Trophoblast cell (in vitro differentiated cells and primary cell): ENCODE results near the gene RASL10B.
"Not testable (repeated sequence)": the region's sequence is repeated elsewhere in the genome, so short reads cannot be mapped to it uniquely, and the experiment has no call there.

Experiments used
- DNase-seq, 2 donors: peaks; one replicate each; pipeline ENCODE4 v3.0.0-alpha.2; 2016
- H2AFZ ChIP-seq: 2 replicates; pipeline ENCODE4 v1.6.1; 2013; ENCODE audit warnings: low read length, moderate library complexity, mild to moderate bottlenecking; ENCODE audit not compliant: insufficient read depth, poor library complexity
- H2AK5ac ChIP-seq: 2 replicates; pipeline ENCODE4 v1.6.1; 2013; ENCODE audit warnings: mild to moderate bottlenecking, low read length
- H2BK120ac ChIP-seq: 2 replicates; pipeline ENCODE4 v1.6.1; 2013; ENCODE audit warnings: low read length, mild to moderate bottlenecking, moderate library complexity; ENCODE audit not compliant: insufficient read depth, poor library complexity
- H2BK12ac ChIP-seq: 2 replicates; pipeline ENCODE4 v1.6.1; 2013; ENCODE audit warnings: mild to moderate bottlenecking, low read length, moderate library complexity
- H2BK5ac ChIP-seq: 2 replicates; pipeline ENCODE4 v1.6.1; 2013; ENCODE audit warnings: low read length, low read depth, moderate library complexity, mild to moderate bottlenecking; ENCODE audit not compliant: poor library complexity
- H3K14ac ChIP-seq: 2 replicates; pipeline ENCODE4 v1.6.1; 2013; ENCODE audit warnings: mild to moderate bottlenecking, low read length
- H3K18ac ChIP-seq: 2 replicates; pipeline ENCODE4 v1.6.1; 2013; ENCODE audit warnings: mild to moderate bottlenecking, low read length
- H3K23ac ChIP-seq: 2 replicates; pipeline ENCODE4 v1.6.1; 2013; ENCODE audit warnings: low read length
- H3K27ac ChIP-seq: 2 replicates; pipeline ENCODE4 v1.5.1; 2013; ENCODE audit warnings: low read depth, mild to moderate bottlenecking, inconsistent platforms, low read length, moderate library complexity
- H3K27me3 ChIP-seq: 2 replicates; pipeline ENCODE4 v1.6.1; 2013; ENCODE audit warnings: inconsistent platforms, mild to moderate bottlenecking, low read length, moderate library complexity; ENCODE audit not compliant: insufficient read depth
- H3K36me3 ChIP-seq, 2 experiments: 1 replicate in 1 of 2; 2 replicates in 1 of 2; pipeline ENCODE4 v1.6.1; 2013; ENCODE audit warnings: low read length in 2 of 2, mild to moderate bottlenecking in 2 of 2, moderate library complexity in 1 of 2; ENCODE audit not compliant: insufficient read depth in 2 of 2, control insufficient read depth in 1 of 2
- H3K4ac ChIP-seq: 2 replicates; pipeline ENCODE4 v1.6.1; 2013; ENCODE audit warnings: low read depth, mild to moderate bottlenecking, low read length, moderate library complexity
- H3K4me1 ChIP-seq, 2 experiments: 1 replicate in 1 of 2; 2 replicates in 1 of 2; pipeline ENCODE4 v1.6.1; 2013; ENCODE audit warnings: low read length in 2 of 2, mild to moderate bottlenecking in 2 of 2, moderate library complexity in 1 of 2; ENCODE audit not compliant: insufficient read depth in 2 of 2, control insufficient read depth in 1 of 2
- H3K4me2 ChIP-seq: 2 replicates; pipeline ENCODE4 v1.6.1; 2013; ENCODE audit warnings: inconsistent platforms, mild to moderate bottlenecking, low read length, moderate library complexity
- H3K4me3 ChIP-seq: 2 replicates; pipeline ENCODE4 v1.5.1; 2013; ENCODE audit warnings: mild to moderate bottlenecking, low read depth, low read length, inconsistent platforms
- H3K79me1 ChIP-seq: one replicate; pipeline ENCODE4 v1.6.1; 2013; ENCODE audit warnings: low read length
- H3K79me2 ChIP-seq: 2 replicates; pipeline ENCODE4 v1.6.1; 2013; ENCODE audit warnings: low read length, mild to moderate bottlenecking; ENCODE audit not compliant: control insufficient read depth, insufficient read depth, poor library complexity
- H3K9ac ChIP-seq: 2 replicates; pipeline ENCODE4 v1.6.1; 2013; ENCODE audit warnings: mild to moderate bottlenecking, low read length
- H3K9me3 ChIP-seq: 2 replicates; pipeline ENCODE4 v1.6.1; 2013; ENCODE audit warnings: low read depth, mild to moderate bottlenecking, control low read depth, inconsistent platforms, low read length; ENCODE audit not compliant: insufficient read depth
- H4K12ac ChIP-seq: 2 replicates; pipeline ENCODE4 v1.6.1; 2013; ENCODE audit warnings: low read depth, mild to moderate bottlenecking, low read length, moderate library complexity
- H4K8ac ChIP-seq: 2 replicates; pipeline ENCODE4 v1.6.1; 2013; ENCODE audit warnings: low read depth, mild to moderate bottlenecking, low read length, moderate library complexity
- H4K91ac ChIP-seq: one replicate; pipeline ENCODE4 v1.6.1; 2013; ENCODE audit warnings: low read depth, mild to moderate bottlenecking, low read length, moderate library complexity
- WGBS: extraction: QIAGEN DNeasy Blood & Tissue Kit; methylation state at CpG from one replicate; pipeline ENCODE4 v1.1.7; 2013; ENCODE audit warnings: missing lambda C conversion rate; ENCODE audit not compliant: insufficient read length, insufficient coverage; ENCODE audit errors: extremely low coverage; 5-methylcytosine and 5-hydroxymethylcytosine counted together

Gene RASL10B

GRCh38 chr17:35700150-35700549 lies 31.3 kb upstream of the RASL10B start:
- Histone ChIP-seq H4K91ac (no peak overlapping the region), H3K36me3 (peaks cover 3 to 6% of the 10 kb centered on the region in 2 experiments), H3K4ac (no peak overlapping the region), H3K18ac (no peak overlapping the region), H3K4me1 (no peaks in the 10 kb centered on the region), H3K27ac (no peak overlapping the region), H2BK12ac (no peak overlapping the region), H3K79me1 (no peaks in the 10 kb centered on the region), H3K27me3 (no peaks in the 10 kb centered on the region), H2BK120ac (no peak overlapping the region), H3K14ac (no peak overlapping the region), H4K12ac (no peak overlapping the region), H3K4me3 (no peak overlapping the region), H3K9me3 (no peaks in the 10 kb centered on the region), H3K9ac (no peak overlapping the region), H4K8ac (no peak overlapping the region), H2AFZ (no peak overlapping the region), H2AK5ac (no peak overlapping the region), H2BK5ac (no peak overlapping the region), H3K23ac (no peak overlapping the region), H3K4me2 (no peak overlapping the region), H3K79me2 (no peaks in the 10 kb centered on the region)
- WGBS: no CpG with 5 or more reads among the region's 6 CpGs
- DNase-seq: peak in 1 of 2 donors; percentile 42

GRCh38 chr17:35701491-35701890 lies 29.9 kb upstream of the RASL10B start:
- no peaks in the 10 kb centered on the region for H3K4me1 ChIP-seq
- no peak for DNase-seq
- no CpG with 5 or more reads among the region's 5 CpGs for WGBS
- no peak overlapping the region for H3K18ac ChIP-seq
- no peak overlapping the region for H3K4ac ChIP-seq
- H2BK12ac ChIP-seq: no peak overlapping the region
- no peak overlapping the region for H4K8ac ChIP-seq
- no peak overlapping the region for H3K27ac ChIP-seq
- H3K9ac ChIP-seq: no peak overlapping the region
- H3K14ac ChIP-seq: no peak overlapping the region
- H2AK5ac ChIP-seq: no peak overlapping the region
- no peak overlapping the region for H2AFZ ChIP-seq
- no peak overlapping the region for H2BK120ac ChIP-seq
- H4K12ac ChIP-seq: no peak overlapping the region
- H3K23ac ChIP-seq: no peak overlapping the region
- no peak overlapping the region for H2BK5ac ChIP-seq
- no peaks in the 10 kb centered on the region for H3K79me2 ChIP-seq
- no peaks in the 10 kb centered on the region for H3K27me3 ChIP-seq
- no peak overlapping the region for H3K4me3 ChIP-seq
- no peaks in the 10 kb centered on the region for H3K79me1 ChIP-seq
- H4K91ac ChIP-seq: no peak overlapping the region
- H3K9me3 ChIP-seq: no peaks in the 10 kb centered on the region
- H3K36me3 ChIP-seq: peaks cover 3% of the 10 kb centered on the region in 2 experiments
- H3K4me2 ChIP-seq: no peak overlapping the region

- not testable (repeated sequence) for H3K14ac ChIP-seq, H3K9me3 ChIP-seq, H3K4me2 ChIP-seq, H3K18ac ChIP-seq, H3K9ac ChIP-seq, H3K4me3 ChIP-seq, H2BK120ac ChIP-seq, H4K12ac ChIP-seq, H3K4me1 ChIP-seq, H3K27me3 ChIP-seq, H2AFZ ChIP-seq, H2BK5ac ChIP-seq, H3K79me1 ChIP-seq, H2BK12ac ChIP-seq, H2AK5ac ChIP-seq, H3K23ac ChIP-seq, H4K8ac ChIP-seq, H4K91ac ChIP-seq, H3K36me3 ChIP-seq, H3K79me2 ChIP-seq, DNase-seq, H3K27ac ChIP-seq, H3K4ac ChIP-seq
- WGBS: no CpG with 5 or more reads among the region's 2 CpGs
Measured at GRCh38 chr17:35703308-35703707, 28.1 kb upstream of the RASL10B start.

GRCh38 chr17:35705230-35705629 lies 26.2 kb upstream of the RASL10B start:
- H2AFZ ChIP-seq: no peak overlapping the region

More at GRCh38 chr17:35705230-35705629, 26.2 kb upstream of the RASL10B start:
- Histone ChIP-seq H2BK12ac (no peak overlapping the region), H4K8ac (no peak overlapping the region), H3K27me3 (no peaks in the 10 kb centered on the region), H3K4ac (no peak overlapping the region), H4K12ac (no peak overlapping the region), H3K23ac (no peak overlapping the region), H3K4me2 (no peak overlapping the region), H4K91ac (no peak overlapping the region), H3K4me1 (no peaks in the 10 kb centered on the region), H3K18ac (no peak overlapping the region), H3K27ac (no peak overlapping the region), H3K9me3 (no peaks in the 10 kb centered on the region), H3K36me3 (peaks cover 0 to 8% of the 10 kb centered on the region in 2 experiments), H3K9ac (no peak overlapping the region), H3K4me3 (no peak overlapping the region), H3K79me2 (no peaks in the 10 kb centered on the region), H2AK5ac (no peak overlapping the region), H3K14ac (no peak overlapping the region), H2BK120ac (no peak overlapping the region), H2BK5ac (no peak overlapping the region), H3K79me1 (no peaks in the 10 kb centered on the region)
- no CpG with 5 or more reads among the region's 1 CpG for WGBS
- DNase-seq: no peak
